MM.1S (cell line): Measurements from ENCODE around the gene FUCA1.

Experiments used
- EZH2 ChIP-seq: fragments of 300-600 bp; sonication (generic); optimal IDR thresholded peaks from 2 replicates; pipeline ENCODE3; 2017; ENCODE audit warnings: low read depth, mild to moderate bottlenecking, antibody characterized with exemption, low read length, mixed read lengths
- TF ChIP-seq, protein P1 (sequence below): fragments of 300-600 bp; sonication (generic); IDR thresholded peaks from 2 replicates; pipeline ENCODE4 v1.5.1; 2016; ENCODE audit warnings: antibody characterized with exemption, low read length, mixed read lengths

GRCh38 chr1:23800400-23801337 is 67.4 kb downstream of the FUCA1 start, which contains the start of gene GALE:
- TF ChIP-seq, protein P1, sequence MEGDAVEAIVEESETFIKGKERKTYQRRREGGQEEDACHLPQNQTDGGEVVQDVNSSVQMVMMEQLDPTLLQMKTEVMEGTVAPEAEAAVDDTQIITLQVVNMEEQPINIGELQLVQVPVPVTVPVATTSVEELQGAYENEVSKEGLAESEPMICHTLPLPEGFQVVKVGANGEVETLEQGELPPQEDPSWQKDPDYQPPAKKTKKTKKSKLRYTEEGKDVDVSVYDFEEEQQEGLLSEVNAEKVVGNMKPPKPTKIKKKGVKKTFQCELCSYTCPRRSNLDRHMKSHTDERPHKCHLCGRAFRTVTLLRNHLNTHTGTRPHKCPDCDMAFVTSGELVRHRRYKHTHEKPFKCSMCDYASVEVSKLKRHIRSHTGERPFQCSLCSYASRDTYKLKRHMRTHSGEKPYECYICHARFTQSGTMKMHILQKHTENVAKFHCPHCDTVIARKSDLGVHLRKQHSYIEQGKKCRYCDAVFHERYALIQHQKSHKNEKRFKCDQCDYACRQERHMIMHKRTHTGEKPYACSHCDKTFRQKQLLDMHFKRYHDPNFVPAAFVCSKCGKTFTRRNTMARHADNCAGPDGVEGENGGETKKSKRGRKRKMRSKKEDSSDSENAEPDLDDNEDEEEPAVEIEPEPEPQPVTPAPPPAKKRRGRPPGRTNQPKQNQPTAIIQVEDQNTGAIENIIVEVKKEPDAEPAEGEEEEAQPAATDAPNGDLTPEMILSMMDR = no peak
- no peak for TF ChIP-seq EZH2
